Caco-2 (cell line): ENCODE data around the gene MS4A15. TPM values are rescaled to one million over a fixed set of nuclear protein-coding genes. Genes with fewer than 3 reads are reported as not detected.
"Not testable (repeated sequence)": the region's sequence is repeated elsewhere in the genome, so short reads cannot be mapped to it uniquely, and the experiment has no call there.

ENCODE experiments used
- BruUV-seq: library from RNA; stranded (reverse); fragments of 400-500 nt; replicated peaks from 2 replicates; lab custom pipeline; 2021; lab: Mats Ljungman, UMichigan
- CTCF ChIA-PET: fragments of 300-600 bp; sonication (Branson Sonifier 250); formaldehyde crosslinking; loops from one replicate; lab custom pipeline; 2022; ENCODE audit warnings: antibody characterized with exemption; lab: Charles Lee
- POLR2A ChIA-PET: fragments of 300-600 bp; sonication (Branson Sonifier 250); formaldehyde crosslinking; loops from one replicate; lab custom pipeline; 2022; ENCODE audit warnings: antibody characterized with exemption; lab: Charles Lee
- DNase-seq, 2 experiments: peaks; one replicate each; pipeline versions ENCODE4 v3.0.0 to v3.0.0-alpha.2; 2020 to 2022
- H3K27me3 ChIP-seq: replicated peaks from 2 replicates; pipeline ENCODE4 v1.6.0; 2011; ENCODE audit warnings: low read length; ENCODE audit not compliant: control insufficient read depth, insufficient read depth
- H3K36me3 ChIP-seq: 2 replicates; pipeline ENCODE4 v1.5.1; 2011; ENCODE audit warnings: low read length; ENCODE audit not compliant: control insufficient read depth, insufficient read depth
- H3K4me1 ChIP-seq: fragments of 250-450 bp; sonication (Bioruptor Pico); 2 replicates; pipeline ENCODE4 v1.5.1; 2020; ENCODE audit warnings: mild to moderate bottlenecking
- H3K4me3 ChIP-seq: 2 replicates; pipeline ENCODE4 v1.5.1; 2011; ENCODE audit warnings: low read depth, mild to moderate bottlenecking, control low read depth, low read length
- H3K9me3 ChIP-seq: fragments of 250-450 bp; sonication (Bioruptor Pico); 2 replicates; pipeline ENCODE4 v1.5.1; 2020; ENCODE audit warnings: mild to moderate bottlenecking, moderate library complexity
- H3K27ac Mint-ChIP-seq: one replicate; pipeline ENCODE4 v1.8.0; 2022; ENCODE audit warnings: mixed read lengths; ENCODE audit not compliant: unreplicated experiment
- H3K27me3 Mint-ChIP-seq: one replicate; pipeline ENCODE4 v1.8.0; 2022; ENCODE audit warnings: mixed read lengths; ENCODE audit not compliant: insufficient read depth, unreplicated experiment
- H3K36me3 Mint-ChIP-seq: one replicate; pipeline ENCODE4 v1.8.0; 2022; ENCODE audit warnings: mild to moderate bottlenecking, mixed read lengths; ENCODE audit not compliant: insufficient read depth, unreplicated experiment
- H3K4me1 Mint-ChIP-seq: one replicate; pipeline ENCODE4 v1.8.0; 2022; ENCODE audit warnings: low read depth, mixed read lengths; ENCODE audit not compliant: unreplicated experiment
- H3K4me3 Mint-ChIP-seq: one replicate; pipeline ENCODE4 v1.8.0; 2022; ENCODE audit warnings: mild to moderate bottlenecking, moderate library complexity, mixed read lengths; ENCODE audit not compliant: unreplicated experiment
- H3K9me3 Mint-ChIP-seq: one replicate; pipeline ENCODE4 v1.8.0; 2022; ENCODE audit warnings: mixed read lengths; ENCODE audit not compliant: unreplicated experiment
- CTCF ChIP-seq, 2 experiments: fragments of 200-600 bp in 1 of 2; IDR thresholded peaks; 1 replicate in 1 of 2; 2 replicates in 1 of 2; pipeline versions ENCODE4 v1.5.1 to v1.8.0; 2011 to 2022; ENCODE audit warnings: antibody characterized with exemption in 1 of 2, control low read depth in 1 of 2, inconsistent platforms in 1 of 2, low read depth in 1 of 2, low read length in 1 of 2, mild to moderate bottlenecking in 1 of 2, moderate library complexity in 1 of 2; ENCODE audit not compliant: insufficient read depth in 1 of 2, severe bottlenecking in 1 of 2, unreplicated experiment in 1 of 2
- intact Hi-C: fragments of 100-400 bp; cut with micrococcal nuclease; formaldehyde crosslinking; loops from one replicate; pipeline ENCODE4 v1.10.0; 2022; ENCODE audit not compliant: unreplicated experiment
- total RNA-seq: library from RNA; stranded (reverse); gene quantifications from 2 replicates; pipeline ENCODE4 v1.2.3, GENCODE V29; 2022

The MS4A15 gene
- total RNA-seq, 1 experiment from 2014 or later = not detected

GRCh38 chr11:60754887-60755286, 1.8 kb upstream of the MS4A15 start:
- no peak overlapping the region for H3K4me3 ChIP-seq
- no peaks in the 10 kb centered on the region for H3K27me3 ChIP-seq
- intact Hi-C loops = no loop called here
- H3K9me3 ChIP-seq = no peaks in the 10 kb centered on the region
- H3K36me3 ChIP-seq = no peaks in the 10 kb centered on the region
- no TSS peak for BruUV-seq
- H3K4me1 ChIP-seq = peaks cover 25% of the 10 kb centered on the region
- no peak overlapping the region for H3K27ac Mint-ChIP-seq
- H3K4me3 Mint-ChIP-seq = no peak overlapping the region
- H3K36me3 Mint-ChIP-seq = peaks cover 4% of the 10 kb centered on the region
- no peak for DNase-seq
- no peak for TF ChIP-seq CTCF (IDR thresholded peaks at IDR 0.05; ENCODE audit: insufficient read depth in 1 of 2, low read depth in 1 of 2, low read length in 1 of 2, severe bottlenecking in 1 of 2, unreplicated experiment in 1 of 2)
- ChIA-PET CTCF (no interaction called here), POLR2A (no interaction called here)
- no peaks in the 10 kb centered on the region for H3K9me3 Mint-ChIP-seq
- H3K27me3 Mint-ChIP-seq = no peaks in the 10 kb centered on the region
- H3K4me1 Mint-ChIP-seq = peaks cover 18% of the 10 kb centered on the region

- Mint-ChIP-seq H3K4me1 (peaks cover 22% of the 10 kb centered on the region), H3K27ac (peak overlapping the region; percentile 44), H3K9me3 (no peaks in the 10 kb centered on the region), H3K36me3 (peaks cover 5% of the 10 kb centered on the region), H3K4me3 (no peak overlapping the region), H3K27me3 (no peaks in the 10 kb centered on the region)
- no peak for TF ChIP-seq CTCF (IDR thresholded peaks at IDR 0.05; ENCODE audit: insufficient read depth in 1 of 2, low read depth in 1 of 2, low read length in 1 of 2, severe bottlenecking in 1 of 2, unreplicated experiment in 1 of 2)
- POLR2A ChIA-PET = no interaction called here
- Histone ChIP-seq H3K36me3 (no peaks in the 10 kb centered on the region), H3K27me3 (no peaks in the 10 kb centered on the region), H3K4me1 (peaks cover 30% of the 10 kb centered on the region), H3K4me3 (no peak overlapping the region), H3K9me3 (no peaks in the 10 kb centered on the region)
- BruUV-seq = no TSS peak
- intact Hi-C loops = no loop called here
- CTCF ChIA-PET = interaction anchor here (1.1 to 1.5 kb wide), 4 partner anchors 13 to 99 kb away, joined by 3 to 5 read pairs (median 4); no protein-coding TSS in a partner anchor
- DNase-seq = no peak
Observed at GRCh38 chr11:60757231-60757800, 649 bp downstream of the MS4A15 start.

GRCh38 chr11:60758671-60759070, 2.0 kb downstream of the MS4A15 start:
- intact Hi-C loops, H3K4me3 Mint-ChIP-seq, H3K27me3 Mint-ChIP-seq, H3K4me3 ChIP-seq, H3K9me3 ChIP-seq, POLR2A ChIA-PET, H3K27me3 ChIP-seq, DNase-seq, H3K27ac Mint-ChIP-seq, H3K36me3 Mint-ChIP-seq, H3K36me3 ChIP-seq, H3K9me3 Mint-ChIP-seq, BruUV-seq: not testable (repeated sequence)
- CTCF ChIA-PET = interaction anchor here (0.5 to 0.6 kb wide), 2 partner anchors 17 to 133 kb away, joined by 3 read pairs; no protein-coding TSS in a partner anchor
- peaks cover 27% of the 10 kb centered on the region for H3K4me1 ChIP-seq
- peaks cover 16% of the 10 kb centered on the region for H3K4me1 Mint-ChIP-seq

- H3K9me3 ChIP-seq, H3K9me3 Mint-ChIP-seq, POLR2A ChIA-PET, intact Hi-C loops, DNase-seq, H3K4me3 ChIP-seq, H3K27me3 Mint-ChIP-seq, BruUV-seq, H3K36me3 Mint-ChIP-seq, H3K27me3 ChIP-seq, H3K36me3 ChIP-seq, CTCF ChIA-PET: not testable (repeated sequence)
- Mint-ChIP-seq H3K4me1 (peaks cover 24% of the 10 kb centered on the region), H3K27ac (peak overlapping the region; percentile 22), H3K4me3 (peak overlapping the region; percentile 6)
- H3K4me1 ChIP-seq = peaks cover 27% of the 10 kb centered on the region
Observed at GRCh38 chr11:60759438-60760225, 3.0 kb downstream of the MS4A15 start.
